LNCAP (cell line): ENCODE measurements around the gene AMOTL2.

Experiments
- TF ChIP-seq, protein P1 (sequence below): fragments of 450-650 bp; IDR thresholded peaks from 2 replicates; pipeline ENCODE4 v1.5.1; 2017; ENCODE audit warnings: mild to moderate bottlenecking

Gene AMOTL2

GRCh38 chr3:134353171-134353825 lies 20.9 kb downstream of the AMOTL2 start:
- TF ChIP-seq, protein P1, sequence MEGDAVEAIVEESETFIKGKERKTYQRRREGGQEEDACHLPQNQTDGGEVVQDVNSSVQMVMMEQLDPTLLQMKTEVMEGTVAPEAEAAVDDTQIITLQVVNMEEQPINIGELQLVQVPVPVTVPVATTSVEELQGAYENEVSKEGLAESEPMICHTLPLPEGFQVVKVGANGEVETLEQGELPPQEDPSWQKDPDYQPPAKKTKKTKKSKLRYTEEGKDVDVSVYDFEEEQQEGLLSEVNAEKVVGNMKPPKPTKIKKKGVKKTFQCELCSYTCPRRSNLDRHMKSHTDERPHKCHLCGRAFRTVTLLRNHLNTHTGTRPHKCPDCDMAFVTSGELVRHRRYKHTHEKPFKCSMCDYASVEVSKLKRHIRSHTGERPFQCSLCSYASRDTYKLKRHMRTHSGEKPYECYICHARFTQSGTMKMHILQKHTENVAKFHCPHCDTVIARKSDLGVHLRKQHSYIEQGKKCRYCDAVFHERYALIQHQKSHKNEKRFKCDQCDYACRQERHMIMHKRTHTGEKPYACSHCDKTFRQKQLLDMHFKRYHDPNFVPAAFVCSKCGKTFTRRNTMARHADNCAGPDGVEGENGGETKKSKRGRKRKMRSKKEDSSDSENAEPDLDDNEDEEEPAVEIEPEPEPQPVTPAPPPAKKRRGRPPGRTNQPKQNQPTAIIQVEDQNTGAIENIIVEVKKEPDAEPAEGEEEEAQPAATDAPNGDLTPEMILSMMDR: no peak

- TF ChIP-seq, protein P1: no peak
Observed at GRCh38 chr3:134352031-134352671, 22.1 kb downstream of the AMOTL2 start.

DNA sequence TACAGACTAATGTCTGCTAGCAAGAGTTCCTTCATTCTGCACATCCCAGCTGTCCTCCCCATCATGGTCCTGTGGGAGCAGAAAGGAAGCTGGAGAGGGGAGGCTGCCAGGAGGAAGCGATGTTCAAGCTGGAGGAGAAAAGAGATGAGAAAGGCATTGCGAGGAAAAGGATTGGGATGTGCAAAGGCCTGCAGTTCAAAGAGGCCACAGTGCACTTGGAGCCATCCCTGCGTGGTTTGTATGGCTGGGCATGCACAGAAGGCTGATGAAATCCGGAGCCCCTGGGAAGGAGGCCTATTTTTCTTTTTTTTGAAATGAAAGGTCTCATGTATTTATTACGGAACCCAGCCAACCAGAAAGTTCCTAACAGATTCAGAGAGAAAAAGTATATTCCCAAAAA lies 22.8 kb downstream of the AMOTL2 start:
- TF ChIP-seq, protein P1: no peak

DNA sequence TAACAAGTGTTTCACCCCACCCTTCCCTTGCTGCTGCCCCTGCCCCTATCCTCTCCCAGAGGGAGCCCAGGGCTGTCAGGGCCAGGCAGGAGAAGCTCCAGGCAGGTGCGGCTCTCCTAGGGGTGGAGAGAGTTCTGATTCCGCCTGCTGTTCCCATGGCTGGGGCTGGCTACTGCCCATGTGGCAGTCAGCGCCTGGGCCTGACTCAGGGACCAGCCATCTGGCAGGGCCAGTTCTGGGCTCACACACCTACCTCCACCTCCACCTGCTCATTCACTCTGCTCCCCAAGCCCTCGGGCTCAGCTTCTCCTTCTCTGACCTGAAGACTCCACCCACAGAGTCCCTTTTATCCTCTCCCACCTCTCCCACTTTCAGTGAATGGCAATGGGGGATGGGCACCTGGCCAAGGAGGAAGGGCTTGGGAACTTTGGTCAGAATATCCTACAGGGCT lies 23.4 kb downstream of the AMOTL2 start:
- TF ChIP-seq, protein P1: no peak

DNA sequence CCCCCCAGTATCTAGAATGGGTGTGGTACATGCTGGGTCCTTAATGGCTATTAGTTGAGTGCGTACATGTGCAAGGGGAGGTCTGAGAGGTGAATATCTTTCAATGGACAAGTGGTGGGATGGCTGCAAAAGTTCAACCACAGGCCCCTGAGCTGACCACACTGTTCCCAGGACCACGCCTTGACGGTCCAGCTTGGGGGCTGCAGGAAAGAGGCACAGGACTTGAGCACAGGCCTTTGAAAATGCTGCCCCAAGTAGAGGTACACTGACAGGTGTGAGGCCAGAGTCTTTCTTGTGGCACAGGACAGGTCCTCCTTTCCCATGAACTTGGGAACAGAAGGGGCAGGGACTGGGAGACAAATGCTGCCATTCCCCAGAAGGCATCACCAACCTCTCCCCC lies 24.0 kb downstream of the AMOTL2 start:
- TF ChIP-seq, protein P1: no peak

- TF ChIP-seq, protein P1: no peak
Observed at GRCh38 chr3:134348524-134348923, 25.7 kb downstream of the AMOTL2 start.

DNA sequence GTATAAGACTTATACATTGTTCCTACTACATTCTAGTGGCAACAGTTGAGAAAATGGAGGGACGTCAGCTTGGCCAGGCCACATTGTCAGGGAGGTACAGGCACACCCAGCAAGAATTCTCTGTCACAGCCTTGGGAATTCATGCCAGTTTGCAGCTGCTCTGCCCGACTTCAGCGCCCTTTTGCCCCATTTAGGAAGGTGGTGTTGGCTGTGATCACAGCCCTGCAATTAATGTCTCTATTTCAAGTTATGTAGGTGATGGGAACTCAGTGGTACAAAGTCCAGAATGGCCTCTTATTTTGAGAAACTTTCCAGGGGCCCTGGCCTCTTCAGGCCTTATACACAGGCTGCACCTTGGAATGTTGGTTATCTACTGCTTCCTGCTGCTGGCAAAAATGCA lies 26.7 kb downstream of the AMOTL2 start:
- TF ChIP-seq, protein P1: no peak
